ENCODE results near the gene TNFRSF4.
"Not testable (repeated sequence)": the region's sequence is repeated elsewhere in the genome, so short reads cannot be mapped to it uniquely, and the experiment has no call there.

TNFRSF4 gene

GRCh38 chr1:1199961-1200875 is 13.7 kb downstream of the TNFRSF4 start:
- DNase-seq = no peak

- no peak for DNase-seq
Observed at GRCh38 chr1:1199141-1199960, 14.6 kb downstream of the TNFRSF4 start.

GRCh38 chr1:1198423-1199140 is 15.4 kb downstream of the TNFRSF4 start:
- no peak for DNase-seq

- DNase-seq = no peak
Observed at GRCh38 chr1:1197551-1198422, 16.2 kb downstream of the TNFRSF4 start.

GRCh38 chr1:1197188-1197500 is 16.8 kb downstream of the TNFRSF4 start:
- DNase-seq = no peak

GRCh38 chr1:1196431-1197187 is 17.3 kb downstream of the TNFRSF4 start:
- no peak for DNase-seq

- DNase-seq = not testable (repeated sequence)
Observed at GRCh38 chr1:1195726-1196125, 18.2 kb downstream of the TNFRSF4 start.

- no peak for DNase-seq
Observed at GRCh38 chr1:1194723-1195122, 19.2 kb downstream of the TNFRSF4 start.

- no peak for DNase-seq
Observed at GRCh38 chr1:1191734-1192133, 22.2 kb downstream of the TNFRSF4 start.

GRCh38 chr1:1189111-1189510 is 24.8 kb downstream of the TNFRSF4 start:
- no peak for DNase-seq

- DNase-seq = no peak
Observed at GRCh38 chr1:1187938-1188337, 26.0 kb downstream of the TNFRSF4 start.

- no peak for DNase-seq
Observed at GRCh38 chr1:1185101-1185765, 28.7 kb downstream of the TNFRSF4 start.

- no peak for DNase-seq
Observed at GRCh38 chr1:1183833-1184775, 29.8 kb downstream of the TNFRSF4 start.

GRCh38 chr1:1183221-1183747 is 30.7 kb downstream of the TNFRSF4 start:
- DNase-seq = no peak

GRCh38 chr1:1182491-1183220 is 31.3 kb downstream of the TNFRSF4 start:
- no peak for DNase-seq

- DNase-seq = no peak
Observed at GRCh38 chr1:1181938-1182410, 32.0 kb downstream of the TNFRSF4 start.

- DNase-seq = no peak
Observed at GRCh38 chr1:1181129-1181937, 32.6 kb downstream of the TNFRSF4 start.

Measured in activated gamma-delta T cell (primary cell).